GM12878 (cell line): ENCODE results near the gene MT3. TPM values are rescaled to one million over a fixed set of nuclear protein-coding genes. Genes with fewer than 3 reads are reported as not detected.

Experiments used
- ATAC-seq: fragments of 200-7000 bp; cut with Tn5 transposase; 3 replicates; pipeline ENCODE4 v1.9.1; 2020; ENCODE audit warnings: mild to moderate bottlenecking, moderate library complexity
- BruUV-seq: library from RNA; stranded (reverse); fragments of 400-500 nt; replicated peaks from 2 replicates; lab custom pipeline; 2021; lab: Mats Ljungman, UMichigan
- CTCF ChIA-PET: fragments of 300-600 bp; sonication (Branson Sonifier 250); formaldehyde crosslinking; extraction: SDS; loops from one replicate; lab custom pipeline; 2021; ENCODE audit warnings: inconsistent platforms; lab: Yijun Ruan, JAX
- POLR2A ChIA-PET: fragments of 350-600 bp; formaldehyde crosslinking; extraction: SDS; loops from one replicate; lab custom pipeline; 2021; ENCODE audit warnings: inconsistent platforms; lab: Charles Lee
- RAD21 ChIA-PET: fragments of 300-600 bp; sonication (Branson Sonifier 250); formaldehyde crosslinking; loops from one replicate; lab custom pipeline; 2023; ENCODE audit warnings: antibody characterized with exemption; ENCODE audit not compliant: unreplicated experiment; lab: Charles Lee
- SMC1A ChIA-PET: fragments of 300-600 bp; sonication (Branson Sonifier 250); formaldehyde crosslinking; loops from one replicate; lab custom pipeline; 2023; ENCODE audit not compliant: unreplicated experiment, uncharacterized antibody; lab: Charles Lee
- DNase-seq: peaks from one replicate; pipeline ENCODE4 v3.0.0-alpha.2; 2011; ENCODE audit warnings: low read depth, low spot score
- FAIRE-seq: peaks from 3 replicates; lab custom pipeline; 2011; peaks lifted over from hg19 to GRCh38; lab: Jason Lieb, UNC
- H2AFZ ChIP-seq: 2 replicates; pipeline ENCODE4 v1.6.0; 2011; ENCODE audit warnings: low read depth, low read length, control low read depth; ENCODE audit not compliant: control insufficient read depth
- H3K27ac ChIP-seq: 2 replicates; pipeline ENCODE4 v1.5.1; 2011; ENCODE audit warnings: control low read depth; ENCODE audit not compliant: control insufficient read depth, insufficient read depth
- H3K27me3 ChIP-seq, 2 experiments: replicated peaks in 1 of 2; 2 replicates each; pipeline versions ENCODE4 v1.6.0 to v1.6.1; 2011; ENCODE audit warnings: low read length in 1 of 2; ENCODE audit not compliant: control insufficient read depth in 2 of 2, insufficient read depth in 2 of 2
- H3K36me3 ChIP-seq, 2 experiments: 2 replicates each; pipeline ENCODE4 v1.5.1; 2011; ENCODE audit warnings: low read length in 1 of 2; ENCODE audit not compliant: control insufficient read depth in 2 of 2, insufficient read depth in 2 of 2
- H3K4me1 ChIP-seq: 2 replicates; pipeline ENCODE4 v1.6.1; 2011; ENCODE audit warnings: mild to moderate bottlenecking, low read length, moderate library complexity, mixed read lengths; ENCODE audit not compliant: control insufficient read depth, insufficient read depth
- H3K4me2 ChIP-seq: 2 replicates; pipeline ENCODE4 v1.6.0; 2011; ENCODE audit warnings: control low read depth; ENCODE audit not compliant: control insufficient read depth, insufficient read depth
- H3K4me3 ChIP-seq: fragments of 200-600 bp; sonication (generic); 2 replicates; pipeline ENCODE4 v1.5.1; 2016
- H3K79me2 ChIP-seq: 2 replicates; pipeline ENCODE4 v1.6.0; 2011; ENCODE audit warnings: low read length; ENCODE audit not compliant: control insufficient read depth, insufficient read depth
- H3K9ac ChIP-seq: 2 replicates; pipeline ENCODE4 v1.8.0; 2011; ENCODE audit warnings: low read length, control low read depth, mixed read lengths; ENCODE audit not compliant: control insufficient read depth, insufficient read depth
- H3K9me3 ChIP-seq: replicated peaks from 3 replicates; pipeline ENCODE4 v1.5.1; 2011; ENCODE audit warnings: mild to moderate bottlenecking, low read length; ENCODE audit not compliant: control insufficient read depth, insufficient read depth
- H4K20me1 ChIP-seq: 2 replicates; pipeline ENCODE4 v1.6.0; 2011; ENCODE audit not compliant: control insufficient read depth, insufficient read depth
- ATF2 ChIP-seq: IDR thresholded peaks from 2 replicates; pipeline ENCODE4 v1.6.1; 2012; ENCODE audit warnings: low read length, inconsistent platforms
- BACH1 ChIP-seq: fragments of 450-650 bp; IDR thresholded peaks from 2 replicates; pipeline ENCODE4 v1.6.1; 2017; ENCODE audit warnings: mild to moderate bottlenecking, borderline replicate concordance
- HSF1 ChIP-seq: fragments of 150-350 bp; IDR thresholded peaks from 2 replicates; pipeline ENCODE4 v1.6.1; 2014; ENCODE audit warnings: mild to moderate bottlenecking, low read depth, low read length
- JUND ChIP-seq: IDR thresholded peaks from 2 replicates; pipeline ENCODE4 v1.6.1; 2012; ENCODE audit warnings: low read depth, mild to moderate bottlenecking, low read length, improper control_type of control experiment, moderate library complexity
- KLF5 ChIP-seq: fragments of 450-650 bp; IDR thresholded peaks from 2 replicates; pipeline ENCODE4 v1.6.1; 2014; ENCODE audit warnings: mild to moderate bottlenecking; ENCODE audit not compliant: partially characterized antibody
- MTA2 ChIP-seq: fragments of 450-650 bp; IDR thresholded peaks from 2 replicates; pipeline ENCODE4 v1.6.1; 2016; ENCODE audit warnings: low read depth, mild to moderate bottlenecking, moderate library complexity
- PAX5 ChIP-seq: IDR thresholded peaks from 2 replicates; pipeline ENCODE4 v1.6.1; 2011; ENCODE audit warnings: low read depth, low read length, borderline replicate concordance
- TCF12 ChIP-seq: IDR thresholded peaks from 2 replicates; pipeline ENCODE4 v1.6.1; 2011; ENCODE audit warnings: low read depth, mild to moderate bottlenecking, low read length
- WRNIP1 ChIP-seq: IDR thresholded peaks from 2 replicates; pipeline ENCODE4 v1.6.1; 2011; ENCODE audit warnings: low read depth, low read length, improper control_type of control experiment, borderline replicate concordance
- ZBED1 ChIP-seq: IDR thresholded peaks from 2 replicates; pipeline ENCODE4 v1.6.1; 2016; ENCODE audit warnings: borderline replicate concordance
- ZNF384 ChIP-seq: IDR thresholded peaks from 2 replicates; pipeline ENCODE4 v1.6.1; 2012; ENCODE audit warnings: low read depth, mild to moderate bottlenecking, low read length, improper control_type of control experiment, borderline replicate concordance
- in situ Hi-C: fragments of 300-500 bp; cut with MboI; formaldehyde crosslinking; loops from 9 replicates; pipeline ENCODE4 v1.14.3; 2018; ENCODE audit warnings: mixed read lengths
- intact Hi-C: fragments of 100-400 bp; cut with micrococcal nuclease; formaldehyde crosslinking; loops from one replicate; pipeline ENCODE4 v1.14.2; 2022; ENCODE audit not compliant: unreplicated experiment
- polyA plus RNA-seq, 11 experiments: library from polyadenylated mRNA; depleted of rRNA in 4 of 11; unstranded in 6 of 11; stranded (reverse) in 5 of 11; fragments of >200 nt; fragmentation: Nextera tagmentation in 4 of 11; fragmentation: Illumina TruSeq in 1 of 11; extraction: Ambion mirVana in 4 of 11; extraction: Trizol in 1 of 11; gene quantifications; 1 replicate in 1 of 11; 2 replicates in 10 of 11; pipeline versions ENCODE4 v1.2.1 to v1.2.3, GENCODE V29; 2011 to 2016; ENCODE audit warnings: inconsistent platforms in 2 of 11, missing spikeins in 2 of 11, low read depth in 1 of 11
- total RNA-seq, 4 experiments: library from RNA; depleted of rRNA in 3 of 4; stranded (reverse); fragments of >200 nt in 3 of 4; fragmentation: Illumina TruSeq in 1 of 4; extraction: Trizol in 1 of 4; gene quantifications; 2 replicates each; pipeline versions ENCODE4 v1.2.1 to v1.2.3, GENCODE V29; 2013 to 2021
- TF ChIP-seq, protein P1 (sequence below): IDR thresholded peaks from 2 replicates; pipeline ENCODE4 v1.6.1; 2011; ENCODE audit warnings: mild to moderate bottlenecking, low read depth, low read length, moderate library complexity; ENCODE audit not compliant: insufficient replicate concordance

The MT3 gene
- total and polyA plus RNA-seq, 10 of the 15 experiments (the other 5 are each of a cell fraction or from before 2014, with no cell fraction given), result 0.41 TPM; not detected in 9

- peaks cover 0 to 2% of the 10 kb centered on the region in 2 experiments; a peak in 1 of 4 replicates for H3K27me3 ChIP-seq
- intact Hi-C loops (no loop called here), in situ Hi-C loops (no loop called here)
- H4K20me1 ChIP-seq, result no peaks in the 10 kb centered on the region
- peaks cover 7% of the 10 kb centered on the region for H3K4me1 ChIP-seq
- no peaks in the 10 kb centered on the region for H3K79me2 ChIP-seq
- POLR2A ChIA-PET, result no interaction called here
- SMC1A ChIA-PET, result no interaction called here
- H3K4me3 ChIP-seq, result no peak overlapping the region
- H2AFZ ChIP-seq, result no peak overlapping the region
- CTCF ChIA-PET, result interaction anchor here (1.2 kb wide), 1 partner anchor 27 kb away, joined by 6 read pairs; no protein-coding TSS in a partner anchor
- no peak overlapping the region for H3K27ac ChIP-seq
- no peaks in the 10 kb centered on the region for H3K36me3 ChIP-seq
- no peak for DNase-seq
- H3K9me3 ChIP-seq, result no peaks in the 10 kb centered on the region
- no peak for FAIRE-seq
- ATAC-seq, result no peak
- RAD21 ChIA-PET, result interaction anchor here (1.3 kb wide), 1 partner anchor 153 kb away, joined by 3 read pairs; no protein-coding TSS in a partner anchor
- H3K4me2 ChIP-seq, result no peak overlapping the region
- no peak overlapping the region for H3K9ac ChIP-seq
- TF ChIP-seq PAX5 (no peak), KLF5 (no peak), HSF1 (no peak), MTA2 (no peak), WRNIP1 (no peak), ZBED1 (no peak), JUND (no peak), TCF12 (no peak), ZNF384 (no peak), ATF2 (no peak), BACH1 (no peak)
- TF ChIP-seq, protein P1, sequence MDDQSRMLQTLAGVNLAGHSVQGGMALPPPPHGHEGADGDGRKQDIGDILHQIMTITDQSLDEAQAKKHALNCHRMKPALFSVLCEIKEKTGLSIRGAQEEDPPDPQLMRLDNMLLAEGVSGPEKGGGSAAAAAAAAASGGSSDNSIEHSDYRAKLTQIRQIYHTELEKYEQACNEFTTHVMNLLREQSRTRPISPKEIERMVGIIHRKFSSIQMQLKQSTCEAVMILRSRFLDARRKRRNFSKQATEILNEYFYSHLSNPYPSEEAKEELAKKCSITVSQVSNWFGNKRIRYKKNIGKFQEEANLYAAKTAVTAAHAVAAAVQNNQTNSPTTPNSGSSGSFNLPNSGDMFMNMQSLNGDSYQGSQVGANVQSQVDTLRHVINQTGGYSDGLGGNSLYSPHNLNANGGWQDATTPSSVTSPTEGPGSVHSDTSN, result no peak
- TF ChIP-seq, all 136 proteins: peak for 0
- no TSS peak for BruUV-seq
These were observed 40.2 kb upstream of the MT3 start for GRCh38 chr16:56549161-56549560.
